GF-D8 (cell line): ENCODE data around the gene ERC2.
A peak's percentile ranks its signal among the peaks of the same experiment; 100 is the strongest.
"Not testable (repeated sequence)": the region's sequence is repeated elsewhere in the genome, so short reads cannot be mapped to it uniquely, and the experiment has no call there.

Source experiments
- DNase-seq: peaks from one replicate; lab custom pipeline; 2025; lab: John Stamatoyannopoulos, UW

Gene ERC2

GRCh38 chr3:56468184-56469106 lies at the start of gene ERC2:
Gene ERC2, minus strand, starts transcription at chr3:56468467.
- no peak for DNase-seq

- no peak for DNase-seq
These were observed 34.5 kb upstream of the ERC2 start for GRCh38 chr3:56502738-56503137.

- not testable (repeated sequence) for DNase-seq
These were observed 28.1 kb upstream of the ERC2 start for GRCh38 chr3:56496376-56496775.

GRCh38 chr3:56494679-56495322 lies 26.5 kb upstream of the ERC2 start:
- DNase-seq, result peak; percentile 14

- DNase-seq, result no peak
These were observed 23.3 kb upstream of the ERC2 start for GRCh38 chr3:56491566-56491965.

- DNase-seq, result no peak
These were observed 20.7 kb upstream of the ERC2 start for GRCh38 chr3:56488812-56489600.

- no peak for DNase-seq
These were observed 16.3 kb upstream of the ERC2 start for GRCh38 chr3:56484525-56485032.

GRCh38 chr3:56484122-56484521 lies 15.9 kb upstream of the ERC2 start:
- DNase-seq, result no peak

GRCh38 chr3:56477646-56478045 lies 9.4 kb upstream of the ERC2 start:
- DNase-seq, result no peak

GRCh38 chr3:56476771-56477170 lies 8.5 kb upstream of the ERC2 start:
- DNase-seq, result no peak

GRCh38 chr3:56471771-56472170 lies 3.5 kb upstream of the ERC2 start:
- no peak for DNase-seq

- DNase-seq, result no peak
These were observed 874 bp upstream of the ERC2 start for GRCh38 chr3:56469141-56469540.

GRCh38 chr3:56467801-56468183 lies 475 bp downstream of the ERC2 start:
- DNase-seq, result no peak

- DNase-seq, result no peak
These were observed 1.2 kb downstream of the ERC2 start for GRCh38 chr3:56467108-56467507.

GRCh38 chr3:56459719-56460118 lies 8.5 kb downstream of the ERC2 start:
- DNase-seq, result no peak

- DNase-seq, result no peak
These were observed 9.2 kb downstream of the ERC2 start for GRCh38 chr3:56459104-56459496.

GRCh38 chr3:56458496-56459103 lies 9.7 kb downstream of the ERC2 start:
- DNase-seq, result no peak

GRCh38 chr3:56456117-56456516 lies 12.2 kb downstream of the ERC2 start:
- no peak for DNase-seq

GRCh38 chr3:56453011-56453410 lies 15.3 kb downstream of the ERC2 start:
- no peak for DNase-seq

GRCh38 chr3:56452085-56452484 lies 16.2 kb downstream of the ERC2 start:
- no peak for DNase-seq

GRCh38 chr3:56443372-56443771 lies 24.9 kb downstream of the ERC2 start:
- no peak for DNase-seq

- no peak for DNase-seq
These were observed 39.6 kb downstream of the ERC2 start for GRCh38 chr3:56428667-56429066.
